ENCODE results near the gene CDC42. TPM values are rescaled to one million over a fixed set of nuclear protein-coding genes. Genes with fewer than 3 reads are reported as not detected.

Gene CDC42
- total RNA-seq, 1 experiment from 2014 or later = 424 TPM

DNA sequence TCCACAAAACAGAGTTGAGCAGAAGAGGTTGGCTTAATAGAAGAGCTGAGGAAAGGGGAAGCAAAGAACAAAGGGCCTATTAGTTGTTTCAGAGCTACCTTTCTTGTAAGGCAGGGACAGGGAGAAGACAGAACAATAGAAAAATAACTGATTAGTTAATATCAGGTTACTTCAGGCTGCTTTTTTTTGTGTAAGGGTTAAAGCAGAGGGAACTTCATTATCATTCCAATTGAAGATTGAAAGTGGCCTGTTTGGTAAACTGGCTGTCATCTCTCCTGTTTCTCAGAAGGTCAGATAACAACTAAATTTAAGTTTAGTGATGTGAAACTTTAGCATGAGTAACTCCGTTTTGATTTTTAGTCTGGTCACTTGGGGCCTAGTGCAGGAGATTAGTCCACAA is 22.3 kb downstream of the CDC42 start:
- DNase-seq (ENCODE audit: low read depth) = no peak

- DNase-seq (ENCODE audit: low read depth) = no peak
Measured at GRCh38 chr1:22075718-22076117, 23.2 kb downstream of the CDC42 start.

DNA sequence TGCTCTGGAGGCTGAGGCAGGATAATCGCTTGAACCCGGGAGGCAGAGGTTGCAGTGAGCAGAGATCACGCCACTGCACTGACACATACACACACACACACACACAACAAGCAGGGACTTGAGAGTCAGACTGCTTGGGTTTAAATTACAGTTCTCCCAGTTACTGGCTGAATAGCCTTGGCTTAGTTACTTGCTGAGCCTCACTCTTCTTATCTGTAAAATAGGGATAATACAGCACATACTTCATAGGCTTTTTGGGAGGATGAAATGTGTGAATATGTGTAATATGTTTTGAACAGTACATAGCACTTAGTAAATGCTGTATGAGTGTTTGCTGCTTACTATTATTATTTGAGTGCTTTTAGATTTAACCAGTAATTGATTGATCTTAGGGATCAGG is 23.8 kb downstream of the CDC42 start:
- no peak for DNase-seq (ENCODE audit: low read depth)

GRCh38 chr1:22077728-22078127 is 25.2 kb downstream of the CDC42 start:
- peak; percentile 10 for DNase-seq (ENCODE audit: low read depth)

GRCh38 chr1:22078133-22078532 is 25.6 kb downstream of the CDC42 start:
- no peak for DNase-seq (ENCODE audit: low read depth)

DNA sequence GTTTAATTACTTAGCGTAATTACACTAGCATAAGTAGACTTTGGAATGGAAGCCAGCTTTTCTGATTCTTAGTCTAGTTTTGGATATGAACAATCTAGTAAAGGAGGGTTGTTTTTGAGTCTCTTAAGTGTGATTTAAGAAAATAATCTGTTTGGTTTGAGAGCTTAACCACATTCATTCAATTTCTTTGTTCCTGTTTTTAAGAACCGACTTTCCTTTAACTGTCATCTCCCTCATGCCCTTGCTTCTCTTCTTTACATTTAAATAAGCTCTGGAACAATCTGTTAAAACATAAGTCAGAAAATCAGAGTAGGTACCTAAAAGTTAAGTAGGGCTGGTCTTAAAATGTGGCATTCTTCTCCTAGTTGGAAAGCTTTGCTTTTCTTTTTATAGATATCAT is 27.7 kb downstream of the CDC42 start:
- DNase-seq (ENCODE audit: low read depth) = no peak

GRCh38 chr1:22088331-22088730 is 35.8 kb downstream of the CDC42 start:
- no peak for DNase-seq (ENCODE audit: low read depth)

GRCh38 chr1:22089134-22089571 is 36.6 kb downstream of the CDC42 start:
- DNase-seq (ENCODE audit: low read depth) = no peak

DNA sequence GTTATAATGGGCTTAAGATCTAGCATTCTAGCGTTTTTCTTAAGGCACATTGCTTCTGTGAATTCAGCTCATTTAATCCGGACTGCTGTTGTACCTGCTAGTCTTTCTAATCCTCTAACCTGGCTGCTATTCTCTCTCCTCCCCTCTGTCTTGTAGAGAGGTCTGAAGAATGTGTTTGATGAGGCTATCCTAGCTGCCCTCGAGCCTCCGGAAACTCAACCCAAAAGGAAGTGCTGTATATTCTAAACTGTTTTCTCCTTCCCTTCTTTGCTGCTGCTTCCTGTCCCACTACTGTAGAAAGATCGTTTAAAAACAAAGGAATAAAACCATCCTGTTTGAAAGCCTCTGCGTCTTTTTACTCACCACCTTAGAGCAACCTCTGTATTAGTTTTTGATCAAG is 37.3 kb downstream of the CDC42 start:
- DNase-seq (ENCODE audit: low read depth) = no peak

DNA sequence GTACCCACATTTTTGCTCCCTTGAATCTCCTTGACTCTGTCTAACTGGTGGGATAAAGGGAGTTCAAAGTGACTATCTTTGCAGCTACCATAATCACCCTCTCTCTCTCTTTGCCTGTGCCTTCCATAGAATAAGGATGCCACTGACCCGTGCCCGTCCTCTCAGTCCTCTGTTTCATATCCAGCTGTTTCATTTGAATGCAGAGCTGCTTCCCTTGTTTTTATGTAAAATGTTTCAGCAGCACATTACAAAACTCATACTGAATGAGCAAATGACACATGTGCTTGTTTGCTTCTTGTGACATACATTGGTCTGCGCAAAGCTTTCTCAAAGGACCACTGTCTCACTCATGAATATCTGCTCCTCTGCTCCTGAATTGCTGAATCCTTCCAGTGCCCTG is 38.4 kb downstream of the CDC42 start:
- no peak for DNase-seq (ENCODE audit: low read depth)

DNA sequence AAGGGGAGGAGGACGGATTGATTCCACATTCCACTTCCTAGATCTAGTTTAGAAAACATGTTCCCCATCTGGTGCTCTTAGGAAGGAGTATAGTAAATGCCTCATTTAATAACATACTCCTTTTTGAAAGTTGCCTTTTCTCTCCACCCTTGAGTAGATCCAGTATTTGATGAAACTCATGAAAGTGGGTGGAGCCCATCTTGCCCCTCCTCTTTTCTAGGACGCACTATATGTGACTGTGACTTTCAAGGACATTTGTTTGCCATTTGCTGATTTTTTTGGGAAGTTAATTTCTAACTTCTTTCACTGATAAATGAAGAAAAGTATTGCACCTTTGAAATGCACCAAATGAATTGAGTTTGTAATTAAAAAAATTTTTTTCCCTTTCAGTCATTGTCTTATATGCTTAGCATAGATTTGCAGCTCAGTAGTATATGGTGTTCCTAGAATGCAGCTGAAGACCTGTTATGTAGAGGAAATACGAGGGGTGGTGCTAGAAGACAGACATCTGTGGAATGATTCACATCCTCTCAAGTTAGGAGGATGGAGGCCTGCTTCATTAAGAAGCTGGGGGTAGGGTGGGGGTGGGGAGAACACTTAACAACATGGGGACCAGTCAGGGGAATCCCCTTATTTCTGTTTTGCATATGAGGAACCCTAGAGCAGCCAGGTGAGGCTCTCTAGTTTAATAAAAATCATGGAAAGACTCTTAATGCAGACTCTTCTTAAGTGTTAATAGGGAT is 39.7 kb downstream of the CDC42 start:
- DNase-seq (ENCODE audit: low read depth) = peak; percentile 71

GRCh38 chr1:22093513-22093912 is 41.0 kb downstream of the CDC42 start:
- no peak for DNase-seq (ENCODE audit: low read depth)

GRCh38 chr1:22096036-22096435 is 43.5 kb downstream of the CDC42 start:
- no peak for DNase-seq (ENCODE audit: low read depth)

DNA sequence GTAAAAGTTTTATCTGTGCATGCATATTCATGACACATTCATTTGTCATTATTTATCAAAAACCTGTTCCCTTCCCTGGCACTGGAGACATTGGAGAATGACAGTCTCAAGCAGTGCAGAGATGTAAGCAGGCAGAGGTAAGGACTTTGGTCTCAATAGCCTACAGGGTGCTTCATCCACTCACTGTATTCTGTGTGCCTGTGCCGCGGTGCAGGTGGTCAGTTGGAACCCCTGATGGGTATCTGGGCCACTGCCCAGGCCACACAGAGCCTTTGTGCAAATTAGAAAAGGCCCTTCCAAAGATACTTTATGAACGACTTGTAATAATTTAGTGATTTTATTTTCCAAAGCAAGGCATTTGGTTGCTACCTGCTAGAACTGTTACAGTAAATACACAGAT is 44.0 kb downstream of the CDC42 start:
- no peak for DNase-seq (ENCODE audit: low read depth)

GRCh38 chr1:22098752-22099151 is 46.2 kb downstream of the CDC42 start:
- DNase-seq (ENCODE audit: low read depth) = no peak

GRCh38 chr1:22100168-22100567 is 47.7 kb downstream of the CDC42 start:
- no peak for DNase-seq (ENCODE audit: low read depth)

GRCh38 chr1:22101199-22101598 is 48.7 kb downstream of the CDC42 start:
- DNase-seq (ENCODE audit: low read depth) = no peak

- DNase-seq (ENCODE audit: low read depth) = no peak
Measured at GRCh38 chr1:22101995-22102394, 49.5 kb downstream of the CDC42 start.

GRCh38 chr1:22102746-22103145 is 50.2 kb downstream of the CDC42 start:
- no peak for DNase-seq (ENCODE audit: low read depth)

DNA sequence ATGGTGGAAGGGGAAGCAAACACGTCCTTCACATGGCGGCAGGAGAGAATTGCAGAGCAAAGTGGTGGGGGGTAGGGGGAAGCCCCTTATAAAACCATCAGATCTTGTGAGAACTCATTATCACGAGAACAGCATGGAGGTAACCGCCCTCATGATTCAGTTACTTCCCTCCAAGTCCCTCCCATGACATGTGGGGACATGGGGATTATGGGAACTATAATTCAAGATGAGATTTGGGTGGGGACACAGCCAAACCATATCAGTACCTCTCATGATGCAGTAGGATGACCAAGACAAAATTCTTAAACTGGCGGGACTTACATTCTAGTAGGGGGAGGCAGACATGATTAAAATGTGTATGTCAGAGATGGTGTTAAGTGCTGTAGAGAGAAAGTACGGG is 51.6 kb downstream of the CDC42 start:
- DNase-seq (ENCODE audit: low read depth) = no peak

DNA sequence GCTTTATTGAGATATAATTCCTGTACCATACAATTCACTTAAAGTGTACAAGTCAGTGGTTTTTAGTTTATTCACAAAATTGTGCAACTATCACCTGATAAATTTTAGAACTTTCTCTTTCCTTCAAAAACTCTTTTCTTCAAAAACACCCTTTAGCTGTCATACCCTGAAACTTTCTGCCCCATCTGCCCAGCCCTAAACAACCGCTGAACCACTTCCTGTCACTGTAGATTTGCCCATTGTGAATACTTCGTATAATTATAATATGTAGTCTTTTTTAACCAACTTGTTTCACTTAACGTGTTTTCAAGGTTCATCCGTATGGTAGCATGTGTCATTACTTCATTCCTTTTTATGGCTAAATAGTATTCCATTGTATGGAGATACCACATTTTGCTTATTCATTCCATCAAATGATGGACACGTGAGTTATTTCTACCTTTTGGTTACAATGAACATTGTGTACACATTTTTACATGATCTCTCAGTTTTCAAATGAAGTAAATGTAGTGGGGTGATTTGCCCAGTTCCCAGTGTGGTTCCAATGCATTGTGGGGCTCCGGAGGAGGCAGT is 52.4 kb downstream of the CDC42 start:
- DNase-seq (ENCODE audit: low read depth) = no peak

GRCh38 chr1:22105611-22106207 is 53.2 kb downstream of the CDC42 start:
- DNase-seq (ENCODE audit: low read depth) = peak; percentile 40

DNA sequence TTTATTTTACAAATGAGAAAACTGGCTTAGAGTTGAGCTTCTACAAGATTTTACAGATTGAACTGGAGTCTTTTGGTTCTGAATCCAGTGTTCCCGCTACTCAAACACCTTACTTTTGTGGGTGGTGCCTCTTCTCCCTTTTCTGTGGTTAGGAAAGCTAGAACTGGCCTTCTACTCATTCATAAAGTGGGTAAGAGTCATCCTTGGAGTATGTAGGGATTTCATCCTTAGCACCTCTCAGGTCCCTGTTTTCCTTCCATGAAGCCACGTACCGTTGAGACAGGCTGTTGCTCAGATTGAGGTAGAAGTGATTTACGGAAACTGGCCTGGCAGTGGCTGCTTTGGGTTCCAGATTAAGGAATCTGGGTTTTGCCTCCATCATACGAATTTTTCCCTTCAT is 54.6 kb downstream of the CDC42 start:
- DNase-seq (ENCODE audit: low read depth) = no peak
